ENCODE data around the gene NT5DC3.

GRCh38 chr12:103830730-103831320 is 10.2 kb downstream of the NT5DC3 start:
- no peak for TF ChIP-seq EZH2 (optimal IDR thresholded peaks at IDR 0.05; ENCODE audit: low read depth, low read length)
- no peak for TF ChIP-seq CTCF (IDR thresholded peaks at IDR 0.05; ENCODE audit: low read length)

Data from MM.1S (cell line).